Urothelium cell line (cell line): ENCODE data around the gene SLX9.
"Not testable (repeated sequence)": the region's sequence is repeated elsewhere in the genome, so short reads cannot be mapped to it uniquely, and the experiment has no call there.

Source experiments
- DNase-seq: peaks from one replicate; pipeline ENCODE4 v3.0.0; 2011; ENCODE audit warnings: low spot score, mixed read lengths
- FAIRE-seq: peaks from 2 replicates; lab custom pipeline; 2011; peaks lifted over from hg19 to GRCh38; lab: Jason Lieb, UNC

Gene SLX9

GRCh38 chr21:44972821-44973220 is 33.0 kb downstream of the SLX9 start:
- DNase-seq (no peak), FAIRE-seq (peak; percentile 75)

- FAIRE-seq, result no peak
- no peak for DNase-seq
These were observed 33.8 kb downstream of the SLX9 start for GRCh38 chr21:44973598-44973997.

GRCh38 chr21:44974676-44975075 is 34.8 kb downstream of the SLX9 start:
- no peak for DNase-seq
- no peak for FAIRE-seq

GRCh38 chr21:44975720-44976555 is 36.1 kb downstream of the SLX9 start:
- DNase-seq (no peak), FAIRE-seq (no peak)

GRCh38 chr21:44976556-44977393 is 36.9 kb downstream of the SLX9 start:
- not testable (repeated sequence) for DNase-seq, FAIRE-seq

GRCh38 chr21:44977616-44978340 is 37.9 kb downstream of the SLX9 start:
- FAIRE-seq, result no peak
- no peak for DNase-seq

- no peak for FAIRE-seq
- DNase-seq, result no peak
These were observed 40.1 kb downstream of the SLX9 start for GRCh38 chr21:44979687-44980561.

- DNase-seq (no peak), FAIRE-seq (no peak)
These were observed 41.0 kb downstream of the SLX9 start for GRCh38 chr21:44980562-44981489.

- DNase-seq (no peak), FAIRE-seq (no peak)
These were observed 42.9 kb downstream of the SLX9 start for GRCh38 chr21:44982558-44983250.

- DNase-seq (no peak), FAIRE-seq (peak; percentile 89)
These were observed 43.8 kb downstream of the SLX9 start for GRCh38 chr21:44983421-44984206.

GRCh38 chr21:44984428-44984791 is 44.6 kb downstream of the SLX9 start:
- FAIRE-seq (no peak), DNase-seq (no peak)

- no peak for FAIRE-seq
- DNase-seq, result no peak
These were observed 45.1 kb downstream of the SLX9 start for GRCh38 chr21:44984792-44985440.

GRCh38 chr21:44985441-44986401 is 45.9 kb downstream of the SLX9 start:
- FAIRE-seq (no peak), DNase-seq (no peak)

- no peak for FAIRE-seq
- no peak for DNase-seq
These were observed 46.9 kb downstream of the SLX9 start for GRCh38 chr21:44986471-44987291.

- no peak for FAIRE-seq
These were observed 47.6 kb downstream of the SLX9 start for GRCh38 chr21:44987301-44987885.

More at GRCh38 chr21:44987301-44987885, 47.6 kb downstream of the SLX9 start:
- DNase-seq, result no peak
